Kidney epithelial cell (primary cell): ENCODE results near the gene MED13. TPM values are rescaled to one million over a fixed set of nuclear protein-coding genes. Genes with fewer than 3 reads are reported as not detected.

Experiments
- DNase-seq: peaks from one replicate; pipeline ENCODE4 v3.0.0-alpha.2; 2010; ENCODE audit warnings: low read depth
- H3K27me3 ChIP-seq: 2 replicates; pipeline ENCODE4 v1.6.0; 2011; ENCODE audit warnings: low read length; ENCODE audit not compliant: control insufficient read depth, insufficient read depth
- H3K36me3 ChIP-seq: 2 replicates; pipeline ENCODE4 v1.5.1; 2011; ENCODE audit warnings: low read length; ENCODE audit not compliant: control insufficient read depth, insufficient read depth
- H3K4me3 ChIP-seq: 2 replicates; pipeline ENCODE4 v1.5.1; 2011; ENCODE audit warnings: low read depth, mild to moderate bottlenecking, control low read depth, low read length
- CTCF ChIP-seq: IDR thresholded peaks from 2 replicates; pipeline ENCODE4 v1.5.1; 2011; ENCODE audit warnings: mild to moderate bottlenecking, moderate library complexity, low read length, control low read depth, inconsistent platforms; ENCODE audit not compliant: insufficient read depth, poor library complexity, severe bottlenecking
- total RNA-seq: library from RNA; depleted of rRNA; stranded (reverse); fragments of >200 nt; gene quantifications from 2 replicates; pipeline ENCODE4 v1.2.3, GENCODE V29; 2015

Gene MED13
- total RNA-seq, 1 donor from 2014 or later = 33.8 TPM

- Histone ChIP-seq H3K27me3 (no peaks in the 10 kb centered on the region), H3K4me3 (no peak overlapping the region), H3K36me3 (no peaks in the 10 kb centered on the region)
- DNase-seq = no peak
- TF ChIP-seq CTCF = no peak
Observed at GRCh38 chr17:62092784-62093183, 27.7 kb upstream of the MED13 start.

- TF ChIP-seq CTCF = no peak
- no peaks in the 10 kb centered on the region for H3K27me3 ChIP-seq
- DNase-seq = no peak
- H3K4me3 ChIP-seq = no peak overlapping the region
- no peaks in the 10 kb centered on the region for H3K36me3 ChIP-seq
Observed at GRCh38 chr17:62091804-62092203, 26.7 kb upstream of the MED13 start.

- no peaks in the 10 kb centered on the region for H3K27me3 ChIP-seq
- no peak for DNase-seq
- TF ChIP-seq CTCF = no peak
- H3K36me3 ChIP-seq = no peaks in the 10 kb centered on the region
- no peak overlapping the region for H3K4me3 ChIP-seq
Observed at GRCh38 chr17:62090868-62091267, 25.8 kb upstream of the MED13 start.

GRCh38 chr17:62090021-62090824 lies 25.1 kb upstream of the MED13 start:
- Histone ChIP-seq H3K36me3 (no peaks in the 10 kb centered on the region), H3K27me3 (no peaks in the 10 kb centered on the region), H3K4me3 (no peak overlapping the region)
- no peak for DNase-seq
- no peak for TF ChIP-seq CTCF

- H3K36me3 ChIP-seq = no peaks in the 10 kb centered on the region
- no peak overlapping the region for H3K4me3 ChIP-seq
- DNase-seq = no peak
- H3K27me3 ChIP-seq = no peaks in the 10 kb centered on the region
- TF ChIP-seq CTCF = no peak
Observed at GRCh38 chr17:62089334-62089733, 24.3 kb upstream of the MED13 start.

- no peak for TF ChIP-seq CTCF
- Histone ChIP-seq H3K36me3 (no peaks in the 10 kb centered on the region), H3K4me3 (no peak overlapping the region), H3K27me3 (no peaks in the 10 kb centered on the region)
- no peak for DNase-seq
Observed at GRCh38 chr17:62086737-62087136, 21.7 kb upstream of the MED13 start.
